Naive thymus-derived CD4-positive, alpha-beta T cell (primary cell): ENCODE results near the gene GRHL3. TPM values are rescaled to one million over a fixed set of nuclear protein-coding genes. Genes with fewer than 3 reads are reported as not detected.
"Not testable (repeated sequence)": the region's sequence is repeated elsewhere in the genome, so short reads cannot be mapped to it uniquely, and the experiment has no call there.

Source experiments
- ATAC-seq: fragments of 150-1000 bp; cut with Tn5 transposase; 2 replicates; pipeline ENCODE4 v1.10.0; 2021; ENCODE audit warnings: mild to moderate bottlenecking, moderate library complexity
- CTCF ChIA-PET: fragments of 350-600 bp; sonication (Branson Sonifier 250); formaldehyde crosslinking; loops from one replicate; lab custom pipeline; 2021; ENCODE audit warnings: antibody characterized with exemption; lab: Charles Lee
- POLR2A ChIA-PET: fragments of 350-600 bp; sonication (Branson Sonifier 250); formaldehyde crosslinking; loops from one replicate; lab custom pipeline; 2021; ENCODE audit warnings: antibody characterized with exemption, inconsistent platforms; lab: Charles Lee
- DNase-seq, 9 donors: peaks; one replicate each; pipeline versions ENCODE4 v3.0.0 to v3.0.0-alpha.2; 2020 to 2022; ENCODE audit warnings: mixed read lengths in 1 of 9
- H3K27ac ChIP-seq: one replicate; pipeline ENCODE4 v1.7.0; 2013; ENCODE audit warnings: mild to moderate bottlenecking, low read depth, low read length, moderate library complexity
- H3K27me3 ChIP-seq, 2 donors: one replicate each; pipeline ENCODE4 v1.7.0; 2013; ENCODE audit warnings: low read length in 2 of 2, mild to moderate bottlenecking in 2 of 2, moderate library complexity in 2 of 2; ENCODE audit not compliant: control insufficient read depth in 2 of 2, insufficient read depth in 2 of 2
- H3K36me3 ChIP-seq, 3 experiments: 1 replicate in 2 of 3; 2 replicates in 1 of 3; pipeline ENCODE4 v1.7.0; 2013; ENCODE audit warnings: low read length in 3 of 3, mild to moderate bottlenecking in 3 of 3, moderate library complexity in 1 of 3; ENCODE audit not compliant: insufficient read depth in 3 of 3, control insufficient read depth in 2 of 3
- H3K4me1 ChIP-seq, 2 donors: one replicate each; pipeline ENCODE4 v1.7.0; 2013; ENCODE audit warnings: low read length in 2 of 2, mild to moderate bottlenecking in 2 of 2, moderate library complexity in 1 of 2; ENCODE audit not compliant: control insufficient read depth in 2 of 2, insufficient read depth in 2 of 2
- H3K4me3 ChIP-seq: 2 replicates; pipeline ENCODE4 v1.7.0; 2013; ENCODE audit warnings: mild to moderate bottlenecking, low read length
- H3K9me3 ChIP-seq, 3 experiments: 1 replicate in 2 of 3; 2 replicates in 1 of 3; pipeline ENCODE4 v1.7.0; 2013; ENCODE audit warnings: low read length in 3 of 3; ENCODE audit not compliant: control insufficient read depth in 2 of 3
- H3K27ac Mint-ChIP-seq, 9 donors: one replicate each; pipeline ENCODE4 v1.8.0; 2020 to 2022; ENCODE audit warnings: mixed read lengths in 9 of 9, mild to moderate bottlenecking in 8 of 9, moderate library complexity in 5 of 9, inconsistent platforms in 2 of 9
- H3K27me3 Mint-ChIP-seq, 5 donors: one replicate each; pipeline ENCODE4 v1.8.0; 2021 to 2022; ENCODE audit warnings: mixed read lengths in 5 of 5, mild to moderate bottlenecking in 1 of 5
- H3K36me3 Mint-ChIP-seq, 5 donors: one replicate each; pipeline ENCODE4 v1.8.0; 2020 to 2022; ENCODE audit warnings: mixed read lengths in 5 of 5, mild to moderate bottlenecking in 3 of 5, inconsistent platforms in 1 of 5
- H3K4me1 Mint-ChIP-seq, 7 donors: one replicate each; pipeline ENCODE4 v1.8.0; 2020 to 2022; ENCODE audit warnings: mixed read lengths in 7 of 7, mild to moderate bottlenecking in 3 of 7, inconsistent platforms in 1 of 7
- H3K4me3 Mint-ChIP-seq, 10 donors: one replicate each; pipeline ENCODE4 v1.8.0; 2020 to 2022; ENCODE audit warnings: mild to moderate bottlenecking in 10 of 10, mixed read lengths in 10 of 10, moderate library complexity in 6 of 10, inconsistent platforms in 2 of 10
- H3K9me3 Mint-ChIP-seq, 11 donors: one replicate each; pipeline ENCODE4 v1.8.0; 2020 to 2022; ENCODE audit warnings: mixed read lengths in 11 of 11, mild to moderate bottlenecking in 4 of 11, inconsistent platforms in 1 of 11, moderate library complexity in 1 of 11
- intact Hi-C, 2 donors: fragments of 100-400 bp; cut with micrococcal nuclease; formaldehyde crosslinking; loops; one replicate each; pipeline ENCODE4 v1.15.1; 2023
- polyA plus RNA-seq, 2 donors: library from polyadenylated mRNA; unstranded; fragments of 300-500 nt; fragmentation: Illumina TruSeq; gene quantifications; one replicate each; pipeline ENCODE4 v1.2.3, GENCODE V29; 2021
- total RNA-seq, 6 experiments: library from RNA in 5 of 6; stranded (reverse) in 5 of 6; gene quantifications; 1 replicate in 5 of 6; 2 replicates in 1 of 6; pipeline ENCODE4 v1.2.3 and lab custom pipeline; 2021 to 2026

GRHL3 gene
- total RNA-seq (not detected), polyA plus RNA-seq (not detected), total RNA-seq (lab: John Stamatoyannopoulos, UW) (not detected)

DNA sequence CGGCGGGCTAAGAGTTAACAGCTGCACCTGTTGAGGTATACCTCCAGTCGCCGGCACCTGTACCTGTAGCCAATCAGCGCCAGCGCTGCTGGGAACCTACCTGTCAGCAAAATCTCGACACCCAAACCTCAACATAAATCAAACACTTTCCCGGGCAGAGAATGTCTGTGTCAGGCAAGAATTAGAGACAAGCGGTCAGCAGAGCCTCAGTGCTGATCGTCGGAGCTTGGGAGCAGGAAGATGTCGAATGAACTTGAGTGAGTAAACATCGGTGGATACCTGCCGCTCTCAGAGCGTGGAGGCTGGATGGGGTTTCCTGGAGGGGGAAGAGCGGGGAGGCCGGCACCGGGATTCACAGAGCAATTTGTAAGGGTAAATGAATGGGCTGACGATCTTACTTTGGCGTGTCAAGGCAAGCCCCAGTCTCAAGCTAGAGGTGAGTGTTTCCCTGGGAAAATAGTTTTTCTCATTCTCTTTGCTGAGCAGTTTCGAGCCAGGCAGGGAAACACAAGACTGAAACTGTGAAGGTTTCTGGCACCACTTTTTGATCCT, at the start of gene GRHL3:
Gene GRHL3 (plus strand): TSS at position 46 of the 552 bp plus-strand sequence. CDS start 195 bp downstream, at position 241.
- Histone ChIP-seq H3K4me1 (peaks cover 22 to 43% of the 10 kb centered on the region in 2 donors), H3K27ac (no peak within 1 kb of the TSS), H3K4me3 (peak within 1 kb of the TSS; percentile 38), H3K27me3 (peaks cover 0 to 11% of the 10 kb centered on the region in 2 donors), H3K9me3 (no peaks in the 10 kb centered on the region), H3K36me3 (no peaks in the 10 kb centered on the region)
- ATAC-seq (no peak), DNase-seq (peak in 5 of 9 donors; percentile 3 to 26 (median 23))
- peak within 1 kb of the TSS; percentile 56 to 92 (median 78) for H3K4me3 Mint-ChIP-seq
- intact Hi-C loops = no loop called here
- POLR2A ChIA-PET = no interaction called here
- peak within 1 kb of the TSS in 4 of 9 donors; percentile 9 to 79 (median 45) for H3K27ac Mint-ChIP-seq
- peaks cover 36 to 54% (median 47%) of the 10 kb centered on the region in 7 donors for H3K4me1 Mint-ChIP-seq
- CTCF ChIA-PET = interaction anchor here (1.2 to 1.6 kb wide), 2 partner anchors 72 to 316 kb away, joined by 4 read pairs; no protein-coding TSS in a partner anchor
- peaks cover 0 to 92% (median 43%) of the 10 kb centered on the region in 5 donors for H3K27me3 Mint-ChIP-seq
- H3K9me3 Mint-ChIP-seq = peaks cover 0 to 2% (median 0%) of the 10 kb centered on the region in 11 donors
- H3K36me3 Mint-ChIP-seq = peaks cover 0 to 2% (median 0%) of the 10 kb centered on the region in 5 donors

GRCh38 chr1:24274203-24275103, 44.7 kb upstream of the GRHL3 start:
- H3K4me3 Mint-ChIP-seq = not testable (repeated sequence)

GRCh38 chr1:24275104-24275410, 44.1 kb upstream of the GRHL3 start:
- H3K27ac Mint-ChIP-seq = no peak overlapping the region
- H3K4me1 Mint-ChIP-seq = peaks cover 0 to 13% (median 0%) of the 10 kb centered on the region in 7 donors
- DNase-seq = no peak
- ChIA-PET CTCF (no interaction called here), POLR2A (interaction anchor here (1.0 kb wide), 1 partner anchor 66 kb away, joined by 3 read pairs; no protein-coding TSS in a partner anchor)
- H3K36me3 ChIP-seq = no peaks in the 10 kb centered on the region
- H3K4me3 ChIP-seq = no peak overlapping the region
- H3K4me1 ChIP-seq = no peaks in the 10 kb centered on the region
- peaks cover 0 to 11% (median 0%) of the 10 kb centered on the region in 5 donors for H3K36me3 Mint-ChIP-seq
- peaks cover 18 to 51% (median 36%) of the 10 kb centered on the region in 5 donors for H3K27me3 Mint-ChIP-seq
- intact Hi-C loops = no loop called here
- H3K9me3 Mint-ChIP-seq = peaks cover 0 to 32% (median 16%) of the 10 kb centered on the region in 11 donors
- no peaks in the 10 kb centered on the region for H3K9me3 ChIP-seq
- peak overlapping the region in 1 of 10 donors; percentile 27 for H3K4me3 Mint-ChIP-seq
- H3K27me3 ChIP-seq = no peaks in the 10 kb centered on the region
- no peak for ATAC-seq
- H3K27ac ChIP-seq = no peak overlapping the region

More at GRCh38 chr1:24274203-24275103, 44.7 kb upstream of the GRHL3 start:
- H3K9me3 ChIP-seq, H3K27me3 ChIP-seq, CTCF ChIA-PET, H3K4me1 ChIP-seq, intact Hi-C loops, ATAC-seq, DNase-seq, H3K36me3 ChIP-seq, H3K4me3 ChIP-seq, H3K27ac Mint-ChIP-seq, H3K27ac ChIP-seq: not testable (repeated sequence)
- peaks cover 0 to 32% (median 16%) of the 10 kb centered on the region in 11 donors for H3K9me3 Mint-ChIP-seq
- H3K27me3 Mint-ChIP-seq = peaks cover 18 to 56% (median 40%) of the 10 kb centered on the region in 5 donors
- peaks cover 0 to 13% (median 0%) of the 10 kb centered on the region in 7 donors for H3K4me1 Mint-ChIP-seq
- POLR2A ChIA-PET = interaction anchor here (1.0 kb wide), 1 partner anchor 65 kb away, joined by 3 read pairs; no protein-coding TSS in a partner anchor
- H3K36me3 Mint-ChIP-seq = peaks cover 0 to 11% (median 0%) of the 10 kb centered on the region in 5 donors

DNA sequence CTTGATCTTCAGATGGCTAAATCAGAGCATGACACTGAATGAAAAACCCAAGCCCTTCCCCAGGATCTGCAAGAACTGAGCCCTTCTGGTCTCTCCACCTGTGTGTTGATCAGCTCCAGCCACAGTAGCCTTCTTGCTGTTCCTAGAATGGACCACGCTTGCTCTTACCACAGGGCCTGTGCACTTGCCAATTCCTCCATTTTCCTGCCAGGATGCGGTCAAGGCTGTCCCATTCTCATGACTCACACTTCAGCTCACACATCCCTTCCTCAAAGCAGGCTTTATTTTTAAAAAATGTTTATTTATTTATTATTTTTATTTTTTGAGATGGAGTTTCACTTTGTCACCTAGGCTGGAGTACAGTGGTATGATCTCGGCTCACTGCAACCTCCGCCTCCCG, 43.6 kb upstream of the GRHL3 start:
- POLR2A ChIA-PET = interaction anchor here (0.8 to 1.0 kb wide), 2 partner anchors 66 to 316 kb away, joined by 3 read pairs; no protein-coding TSS in a partner anchor
- Histone ChIP-seq H3K27ac (no peak overlapping the region), H3K27me3 (no peaks in the 10 kb centered on the region), H3K9me3 (no peaks in the 10 kb centered on the region), H3K36me3 (no peaks in the 10 kb centered on the region), H3K4me1 (no peaks in the 10 kb centered on the region), H3K4me3 (no peak overlapping the region)
- intact Hi-C loops = no loop called here
- peaks cover 0 to 27% (median 15%) of the 10 kb centered on the region in 11 donors for H3K9me3 Mint-ChIP-seq
- H3K4me3 Mint-ChIP-seq = peak overlapping the region in 1 of 10 donors; percentile 27
- CTCF ChIA-PET = no interaction called here
- H3K27me3 Mint-ChIP-seq = peaks cover 16 to 49% (median 32%) of the 10 kb centered on the region in 5 donors
- H3K4me1 Mint-ChIP-seq = peaks cover 0 to 13% (median 0%) of the 10 kb centered on the region in 7 donors
- no peak for ATAC-seq
- peaks cover 0 to 10% (median 0%) of the 10 kb centered on the region in 5 donors for H3K36me3 Mint-ChIP-seq
- H3K27ac Mint-ChIP-seq = no peak overlapping the region
- no peak for DNase-seq

DNA sequence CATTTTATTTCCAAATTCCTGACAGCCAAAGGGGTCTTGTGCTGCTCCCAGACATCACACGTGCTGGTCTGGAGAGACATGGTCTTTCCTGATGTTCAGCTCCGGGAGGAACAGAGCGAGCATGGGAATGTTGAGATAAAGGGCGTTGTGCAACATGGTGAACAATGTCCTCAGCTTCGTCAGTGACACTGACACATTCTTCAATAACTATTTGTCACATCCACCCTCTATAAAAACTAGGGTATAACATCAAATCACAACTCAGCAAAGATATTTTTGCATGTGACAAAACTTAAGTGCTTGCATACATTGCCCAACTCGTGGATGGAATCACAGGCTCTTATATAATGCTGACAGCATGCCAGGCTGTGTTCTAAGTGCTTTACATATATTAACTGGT, 42.4 kb upstream of the GRHL3 start:
- CTCF ChIA-PET = no interaction called here
- no peak overlapping the region for H3K27ac Mint-ChIP-seq
- POLR2A ChIA-PET = no interaction called here

DNA sequence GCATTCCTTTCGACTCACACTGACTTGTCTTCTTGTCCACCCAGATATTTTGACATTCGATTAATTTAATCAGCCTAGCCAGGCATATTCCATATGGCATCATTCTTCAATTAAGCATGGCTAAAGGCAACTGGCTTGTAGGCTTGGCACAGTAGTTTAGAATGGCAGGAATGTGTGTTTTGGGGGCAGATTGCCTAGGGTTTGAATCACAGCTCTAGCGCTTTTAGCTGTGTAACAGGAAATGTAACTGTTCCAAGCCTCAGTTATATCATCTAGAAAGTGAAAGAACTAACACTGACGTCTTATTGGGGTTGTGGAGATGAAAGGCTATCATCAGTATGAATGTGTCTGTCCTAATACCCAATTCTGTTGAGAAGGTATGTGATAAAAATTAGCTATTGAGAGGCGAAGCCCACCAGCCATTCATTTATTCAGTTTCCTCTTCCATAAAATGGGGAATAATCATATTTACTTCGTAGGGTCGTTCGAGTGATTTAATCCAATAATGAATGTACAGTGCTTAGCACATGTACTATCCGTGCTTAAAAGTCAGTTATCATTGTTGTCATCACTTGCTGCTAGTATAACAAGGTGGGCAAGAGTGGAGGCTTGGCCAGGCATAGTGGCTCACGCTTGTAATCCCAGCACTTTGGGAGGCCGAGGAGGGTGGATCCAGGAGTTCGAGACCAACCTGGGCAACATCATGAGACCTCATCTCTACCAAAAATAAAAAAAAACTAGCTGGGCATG, 41.6 kb upstream of the GRHL3 start:
- H3K4me3 ChIP-seq = no peak overlapping the region

More for the DNA sequence above, 42.4 kb upstream of the GRHL3 start:
- Mint-ChIP-seq H3K36me3 (peaks cover 0 to 7% (median 0%) of the 10 kb centered on the region in 5 donors), H3K4me3 (no peak overlapping the region), H3K27me3 (peaks cover 12 to 42% (median 27%) of the 10 kb centered on the region in 5 donors), H3K4me1 (peaks cover 0 to 13% (median 0%) of the 10 kb centered on the region in 7 donors), H3K9me3 (peaks cover 0 to 19% (median 11%) of the 10 kb centered on the region in 11 donors)
- Histone ChIP-seq H3K4me3 (no peak overlapping the region), H3K4me1 (no peaks in the 10 kb centered on the region), H3K27ac (no peak overlapping the region), H3K36me3 (no peaks in the 10 kb centered on the region), H3K9me3 (no peaks in the 10 kb centered on the region), H3K27me3 (no peaks in the 10 kb centered on the region)
- intact Hi-C loops = no loop called here
- no peak for DNase-seq
- ATAC-seq = no peak

More for the DNA sequence above, 41.6 kb upstream of the GRHL3 start:
- DNase-seq = no peak
- peaks cover 0 to 11% (median 7%) of the 10 kb centered on the region in 11 donors for H3K9me3 Mint-ChIP-seq
- H3K27me3 Mint-ChIP-seq = peaks cover 12 to 35% (median 19%) of the 10 kb centered on the region in 5 donors
- H3K4me3 Mint-ChIP-seq = peak overlapping the region in 1 of 10 donors; percentile 67
- H3K27ac Mint-ChIP-seq = peak overlapping the region in 1 of 9 donors; percentile 54
- peaks cover 0 to 5% (median 0%) of the 10 kb centered on the region in 5 donors for H3K36me3 Mint-ChIP-seq
- ATAC-seq = no peak
- no peak overlapping the region for H3K27ac ChIP-seq
- H3K9me3 ChIP-seq = no peaks in the 10 kb centered on the region
- intact Hi-C loops = no loop called here
- no peaks in the 10 kb centered on the region for H3K4me1 ChIP-seq
- H3K36me3 ChIP-seq = no peaks in the 10 kb centered on the region
- H3K4me1 Mint-ChIP-seq = peaks cover 0 to 13% (median 0%) of the 10 kb centered on the region in 7 donors
- H3K27me3 ChIP-seq = no peaks in the 10 kb centered on the region
- CTCF ChIA-PET = no interaction called here
- POLR2A ChIA-PET = no interaction called here
